GM10248 (cell line): ENCODE results near the gene MYEF2.

Experiments
- CTCF ChIA-PET: fragments of 300-600 bp; sonication (Branson Sonifier 250); formaldehyde crosslinking; extraction: SDS; loops from one replicate; lab custom pipeline; 2021; ENCODE audit warnings: antibody characterized with exemption; lab: Yijun Ruan, JAX
- POLR2A ChIA-PET: fragments of 350-650 bp; sonication (Branson Sonifier 250); formaldehyde crosslinking; extraction: SDS; loops from one replicate; lab custom pipeline; 2020; ENCODE audit warnings: antibody characterized with exemption; lab: Yijun Ruan, JAX
- DNase-seq: peaks from one replicate; pipeline ENCODE4 v3.0.0; 2012; ENCODE audit errors: extremely low spot score
- CTCF ChIP-seq: IDR thresholded peaks from 2 replicates; pipeline ENCODE4 v1.5.1; 2012; ENCODE audit warnings: mild to moderate bottlenecking, low read depth; ENCODE audit errors: extremely low read depth, missing control alignments, control extremely low read depth

The MYEF2 gene

DNA sequence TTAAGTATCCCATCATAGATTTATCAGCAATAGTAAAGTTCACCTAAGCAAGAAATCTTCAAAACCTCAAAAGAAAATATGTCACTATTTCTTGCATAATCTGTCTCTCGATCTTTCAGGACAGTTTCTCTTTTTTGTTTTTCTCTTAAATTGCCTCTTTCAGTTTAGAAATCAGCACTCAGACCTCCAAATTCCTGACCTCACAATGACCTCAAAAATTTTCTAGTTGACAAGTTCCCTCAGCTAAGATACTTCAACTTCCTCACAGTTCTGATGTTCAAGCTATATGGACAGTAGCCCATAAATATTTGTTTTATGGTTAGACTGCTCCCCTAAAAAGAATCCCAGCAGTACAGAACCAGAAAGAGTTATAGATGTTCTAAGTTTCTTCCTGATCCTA is 33.2 kb downstream of the MYEF2 start:
- ChIA-PET CTCF (interaction anchor here (0.9 kb wide), 1 partner anchor 32 kb away, joined by 3 read pairs; no protein-coding TSS in a partner anchor), POLR2A (no interaction called here)
- no peak for TF ChIP-seq CTCF
- DNase-seq: no peak

GRCh38 chr15:48143856-48144255 is 34.2 kb downstream of the MYEF2 start:
- TF ChIP-seq CTCF: no peak
- POLR2A ChIA-PET: no interaction called here
- CTCF ChIA-PET: no interaction called here
- DNase-seq: no peak

GRCh38 chr15:48132874-48133273 is 45.2 kb downstream of the MYEF2 start:
- TF ChIP-seq CTCF: no peak
- DNase-seq: no peak
- ChIA-PET CTCF (interaction anchor here (1.5 kb wide), 1 partner anchor 17 kb away, joined by 3 read pairs; no protein-coding TSS in a partner anchor), POLR2A (interaction anchor here (0.6 kb wide), 1 partner anchor 31 kb away, joined by 3 read pairs; no protein-coding TSS in a partner anchor)

DNA sequence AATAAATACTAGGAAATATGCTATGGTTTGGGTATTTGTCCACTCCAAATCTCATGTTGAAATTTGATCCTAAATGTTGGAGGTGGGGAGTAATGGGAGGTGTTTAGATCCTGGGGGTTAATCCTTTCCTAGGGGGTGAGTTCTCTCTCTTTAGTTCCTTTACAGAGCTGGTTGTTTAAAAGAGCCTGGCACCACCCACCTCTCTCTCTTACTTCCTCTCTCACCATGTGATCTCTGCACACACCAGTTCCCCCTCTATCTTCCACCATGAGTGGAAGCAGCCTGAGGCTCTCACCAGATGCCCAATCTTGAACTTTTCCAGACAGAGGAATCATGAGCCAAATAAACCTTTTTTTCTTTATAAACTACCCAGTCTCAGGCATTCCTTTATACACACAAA is 46.8 kb downstream of the MYEF2 start:
- POLR2A ChIA-PET: no interaction called here
- no peak for TF ChIP-seq CTCF
- CTCF ChIA-PET: interaction anchor here (1.5 kb wide), 1 partner anchor 18 kb away, joined by 3 read pairs; no protein-coding TSS in a partner anchor
- DNase-seq: no peak

- no peak for TF ChIP-seq CTCF
- POLR2A ChIA-PET: no interaction called here
- CTCF ChIA-PET: interaction anchor here (1.5 kb wide), 2 partner anchors 9 to 42 kb away, joined by 5 to 7 read pairs; no protein-coding TSS in a partner anchor
- DNase-seq: no peak
These were observed 51.3 kb downstream of the MYEF2 start for GRCh38 chr15:48126667-48127355.

- TF ChIP-seq CTCF: no peak
- CTCF ChIA-PET: interaction anchor here (0.7 to 1.5 kb wide), 5 partner anchors 9 to 926 kb away, joined by 3 to 6 read pairs (median 3); no protein-coding TSS in a partner anchor
- POLR2A ChIA-PET: no interaction called here
- DNase-seq: no peak
These were observed 56.2 kb downstream of the MYEF2 start for GRCh38 chr15:48121849-48122248.
